Measurements from ENCODE around the gene HSF2BP.
A peak's percentile ranks its signal among the peaks of the same experiment; 100 is the strongest.
"Not testable (repeated sequence)": the region's sequence is repeated elsewhere in the genome, so short reads cannot be mapped to it uniquely, and the experiment has no call there.

The HSF2BP gene

GRCh38 chr21:43616861-43617260, 42.4 kb downstream of the HSF2BP start:
- DNase-seq = not testable (repeated sequence)

GRCh38 chr21:43614839-43615238, 44.4 kb downstream of the HSF2BP start:
- no peak for DNase-seq

- no peak for DNase-seq
These were observed 45.3 kb downstream of the HSF2BP start for GRCh38 chr21:43613755-43614638.

- DNase-seq = peak; percentile 21
These were observed 47.5 kb downstream of the HSF2BP start for GRCh38 chr21:43611598-43612369.

- DNase-seq = no peak
These were observed 49.6 kb downstream of the HSF2BP start for GRCh38 chr21:43609501-43610340.

GRCh38 chr21:43608664-43609063, 50.6 kb downstream of the HSF2BP start:
- DNase-seq = no peak

- DNase-seq = no peak
These were observed 51.1 kb downstream of the HSF2BP start for GRCh38 chr21:43608225-43608624.

GRCh38 chr21:43605320-43606215, 53.7 kb downstream of the HSF2BP start:
- no peak for DNase-seq

- DNase-seq = no peak
These were observed 54.6 kb downstream of the HSF2BP start for GRCh38 chr21:43604505-43605204.

GRCh38 chr21:43603641-43604504, 55.4 kb downstream of the HSF2BP start:
- DNase-seq = no peak

GRCh38 chr21:43603233-43603626, 56.1 kb downstream of the HSF2BP start:
- no peak for DNase-seq

GRCh38 chr21:43602266-43603232, 56.7 kb downstream of the HSF2BP start:
- no peak for DNase-seq

- DNase-seq = no peak
These were observed 58.5 kb downstream of the HSF2BP start for GRCh38 chr21:43600642-43601402.

- no peak for DNase-seq
These were observed 59.6 kb downstream of the HSF2BP start for GRCh38 chr21:43599728-43600127.

- no peak for DNase-seq
These were observed 60.7 kb downstream of the HSF2BP start for GRCh38 chr21:43598416-43599120.

GRCh38 chr21:43597540-43598250, 61.6 kb downstream of the HSF2BP start:
- no peak for DNase-seq

GRCh38 chr21:43597052-43597451, 62.2 kb downstream of the HSF2BP start:
- DNase-seq = no peak
